HEK293 (cell line): ENCODE data around the gene RABEP1.

Experiments used
- CTCF ChIA-PET: fragments of 350-600 bp; formaldehyde crosslinking; extraction: SDS; loops from one replicate; lab custom pipeline; 2021; ENCODE audit warnings: antibody characterized with exemption; lab: Yijun Ruan, JAX
- POLR2A ChIA-PET: fragments of 300-600 bp; formaldehyde crosslinking; extraction: SDS; loops from one replicate; lab custom pipeline; 2020; ENCODE audit warnings: antibody characterized with exemption, inconsistent platforms; lab: Yijun Ruan, JAX
- H3K27ac ChIP-seq: fragments of 200-500 bp; sonication (Bioruptor generic); 2 replicates; pipeline ENCODE4 v1.5.1; 2014; ENCODE audit warnings: low read depth, low read length, control low read depth, inconsistent platforms; ENCODE audit errors: extremely low read depth
- H3K36me3 ChIP-seq, 2 experiments: fragments of 200-500 bp in 1 of 2; sonication (Bioruptor generic) in 1 of 2; 1 replicate in 1 of 2; 2 replicates in 1 of 2; pipeline ENCODE4 v1.5.1; 2014 to 2017; ENCODE audit warnings: inconsistent platforms in 2 of 2, low read length in 2 of 2; ENCODE audit not compliant: control insufficient read depth in 2 of 2, insufficient read depth in 1 of 2
- H3K4me1 ChIP-seq: fragments of 200-500 bp; sonication (Bioruptor generic); 2 replicates; pipeline ENCODE4 v1.5.1; 2014; ENCODE audit warnings: mild to moderate bottlenecking, low read length, inconsistent platforms; ENCODE audit not compliant: control insufficient read depth, insufficient read depth
- H3K4me3 ChIP-seq: 2 replicates; pipeline ENCODE4 v1.5.1; 2011; ENCODE audit warnings: low read depth, mild to moderate bottlenecking, control low read depth, low read length, moderate library complexity
- H3K9me3 ChIP-seq: fragments of 200-500 bp; sonication (Bioruptor generic); 2 replicates; pipeline ENCODE4 v1.5.1; 2014; ENCODE audit warnings: low read depth, low read length, inconsistent platforms; ENCODE audit not compliant: control insufficient read depth, insufficient read depth
- BCL11A ChIP-seq: fragments of 450-650 bp; formaldehyde crosslinking; IDR thresholded peaks from 2 replicates; pipeline ENCODE4 v1.5.1; 2016; ENCODE audit warnings: low read depth, missing biosample characterization, missing genetic modification characterization
- GLI4 ChIP-seq: fragments of 450-650 bp; formaldehyde crosslinking; IDR thresholded peaks from 2 replicates; pipeline ENCODE4 v1.5.1; 2016; ENCODE audit warnings: missing biosample characterization, missing genetic modification characterization
- HOXC10 ChIP-seq: sonication (generic); formaldehyde crosslinking; IDR thresholded peaks from 2 replicates; pipeline ENCODE4 v1.8.1; 2023; ENCODE audit warnings: mild to moderate bottlenecking, missing genetic modification reagents
- HOXD13 ChIP-seq: sonication (generic); formaldehyde crosslinking; IDR thresholded peaks from 2 replicates; pipeline ENCODE4 v1.8.0; 2022; ENCODE audit warnings: missing genetic modification reagents, borderline replicate concordance
- SP2 ChIP-seq: fragments of 450-650 bp; formaldehyde crosslinking; IDR thresholded peaks from 2 replicates; pipeline ENCODE4 v1.5.1; 2016; ENCODE audit warnings: missing biosample characterization, missing genetic modification characterization
- ZBTB1 ChIP-seq: fragments of 450-650 bp; formaldehyde crosslinking; IDR thresholded peaks from 2 replicates; pipeline ENCODE4 v1.5.1; 2016; ENCODE audit warnings: missing biosample characterization, missing genetic modification characterization
- ZEB2 ChIP-seq: fragments of 450-650 bp; formaldehyde crosslinking; IDR thresholded peaks from 2 replicates; pipeline ENCODE4 v1.5.1; 2016; ENCODE audit warnings: missing biosample characterization, missing genetic modification characterization
- ZFP37 ChIP-seq: fragments of 450-650 bp; formaldehyde crosslinking; IDR thresholded peaks from 2 replicates; pipeline ENCODE4 v1.5.1; 2016; ENCODE audit warnings: missing biosample characterization, missing genetic modification characterization
- ZNF146 ChIP-seq: fragments of 450-650 bp; formaldehyde crosslinking; IDR thresholded peaks from 2 replicates; pipeline ENCODE4 v1.5.1; 2016; ENCODE audit warnings: missing biosample characterization, missing genetic modification characterization
- ZNF157 ChIP-seq: fragments of 450-650 bp; formaldehyde crosslinking; IDR thresholded peaks from 2 replicates; pipeline ENCODE4 v1.5.1; 2016; ENCODE audit warnings: missing biosample characterization, missing genetic modification characterization
- ZNF175 ChIP-seq: fragments of 450-650 bp; formaldehyde crosslinking; IDR thresholded peaks from 2 replicates; pipeline ENCODE4 v1.5.1; 2016; ENCODE audit warnings: missing biosample characterization, missing genetic modification characterization
- ZNF19 ChIP-seq: fragments of 450-650 bp; formaldehyde crosslinking; IDR thresholded peaks from 2 replicates; pipeline ENCODE4; 2016; ENCODE audit warnings: missing biosample characterization, missing genetic modification characterization, low read depth
- ZNF2 ChIP-seq: fragments of 450-650 bp; formaldehyde crosslinking; IDR thresholded peaks from 2 replicates; pipeline ENCODE4 v1.5.1; 2016; ENCODE audit warnings: missing biosample characterization, missing genetic modification characterization
- ZNF423 ChIP-seq: fragments of 450-650 bp; formaldehyde crosslinking; IDR thresholded peaks from 2 replicates; pipeline ENCODE4 v1.5.1; 2016; ENCODE audit warnings: missing biosample characterization, missing genetic modification characterization
- ZNF530 ChIP-seq: fragments of 450-650 bp; formaldehyde crosslinking; IDR thresholded peaks from 2 replicates; pipeline ENCODE4 v1.5.1; 2016; ENCODE audit warnings: low read depth, missing biosample characterization, missing genetic modification characterization
- ZNF558 ChIP-seq: fragments of 450-650 bp; formaldehyde crosslinking; IDR thresholded peaks from 2 replicates; pipeline ENCODE4 v1.5.1; 2016; ENCODE audit warnings: missing biosample characterization, missing genetic modification characterization
- ZSCAN16 ChIP-seq: fragments of 450-650 bp; formaldehyde crosslinking; IDR thresholded peaks from 2 replicates; pipeline ENCODE4 v1.5.1; 2016; ENCODE audit warnings: missing biosample characterization, missing genetic modification characterization
- TF ChIP-seq, protein P1 (sequence below): fragments of 450-650 bp; formaldehyde crosslinking; IDR thresholded peaks from 2 replicates; pipeline ENCODE4 v1.5.1; 2016; ENCODE audit warnings: missing biosample characterization, missing genetic modification characterization

RABEP1 gene

DNA sequence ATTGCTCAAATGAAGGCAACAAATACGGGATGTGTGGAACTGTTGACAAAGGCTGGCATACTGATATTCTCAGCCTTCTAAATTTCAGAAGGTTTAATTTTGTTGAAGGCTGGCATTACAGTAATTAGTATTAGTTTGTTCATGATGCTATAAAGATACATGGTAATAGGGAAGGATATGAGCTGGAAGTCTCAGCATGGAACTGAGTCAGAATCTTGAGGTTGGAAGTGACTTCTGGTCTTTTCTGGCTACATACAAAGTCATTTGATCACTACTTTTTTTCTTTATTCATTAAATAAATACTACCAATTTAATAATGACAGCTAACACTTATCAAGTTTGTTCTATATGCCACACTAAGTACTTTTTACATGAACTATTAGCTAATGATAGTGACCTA lies 22.6 kb downstream of the RABEP1 start:
- POLR2A ChIA-PET: interaction anchor here (0.6 to 0.7 kb wide), 2 partner anchors 23 to 1736 kb away, joined by 3 to 9 read pairs; partner anchors contain the start of gene RABEP1
- Histone ChIP-seq H3K36me3 (peaks cover 6 to 9% of the 10 kb centered on the region in 2 experiments; a peak in 2 of 3 replicates), H3K4me1 (peaks cover 12% of the 10 kb centered on the region), H3K27ac (no peak overlapping the region), H3K9me3 (no peaks in the 10 kb centered on the region), H3K4me3 (no peak overlapping the region)
- CTCF ChIA-PET: interaction anchor here (0.6 to 1.2 kb wide), 5 partner anchors 9 to 1412 kb away, joined by 3 to 5 read pairs (median 3); partner anchors contain the start of genes C1QBP and CAMKK1
- no peak for TF ChIP-seq ZEB2 (tag by site-specific recombination)

DNA sequence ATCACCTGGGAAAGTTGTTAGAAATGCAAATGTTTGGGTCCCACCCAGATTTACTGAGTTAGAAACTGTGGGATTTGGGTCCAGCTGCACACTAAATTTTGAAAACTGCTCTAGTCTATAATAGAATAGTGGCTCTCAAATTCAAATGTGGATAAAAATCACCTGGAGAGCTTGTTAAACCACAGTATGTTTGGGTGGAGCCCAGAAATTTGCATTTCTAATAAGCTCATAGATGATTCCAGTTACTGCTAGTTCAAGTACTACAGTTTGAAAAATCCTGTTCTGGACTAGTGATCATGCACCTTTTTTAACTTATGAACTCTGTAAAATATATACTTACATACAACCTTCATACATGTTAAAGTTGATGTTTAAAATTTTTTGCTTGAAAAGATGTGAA lies 27.8 kb downstream of the RABEP1 start:
- no peaks in the 10 kb centered on the region for H3K9me3 ChIP-seq
- TF ChIP-seq GLI4 (tag by site-specific recombination) (no peak), ZNF558 (no peak), HOXD13 (CRISPR knock-in tag) (no peak), ZNF175 (tag by site-specific recombination) (no peak), ZNF530 (tag by site-specific recombination) (no peak), ZFP37 (no peak), SP2 (no peak), ZSCAN16 (tag by site-specific recombination) (no peak), ZNF2 (tag by site-specific recombination) (no peak), ZNF157 (tag by site-specific recombination) (no peak), ZNF146 (tag by site-specific recombination) (no peak), HOXC10 (CRISPR knock-in tag) (no peak), BCL11A (tag by site-specific recombination) (no peak)
- TF ChIP-seq, all 188 proteins: peak for 0
- H3K4me1 ChIP-seq: no peaks in the 10 kb centered on the region
- no peak overlapping the region for H3K4me3 ChIP-seq
- H3K36me3 ChIP-seq: peaks cover 40% of the 10 kb centered on the region in 2 experiments
- CTCF ChIA-PET: interaction anchor here (0.6 to 0.7 kb wide), 2 partner anchors 9 to 12 kb away, joined by 3 to 6 read pairs; no protein-coding TSS in a partner anchor
- no peak overlapping the region for H3K27ac ChIP-seq
- POLR2A ChIA-PET: no interaction called here

DNA sequence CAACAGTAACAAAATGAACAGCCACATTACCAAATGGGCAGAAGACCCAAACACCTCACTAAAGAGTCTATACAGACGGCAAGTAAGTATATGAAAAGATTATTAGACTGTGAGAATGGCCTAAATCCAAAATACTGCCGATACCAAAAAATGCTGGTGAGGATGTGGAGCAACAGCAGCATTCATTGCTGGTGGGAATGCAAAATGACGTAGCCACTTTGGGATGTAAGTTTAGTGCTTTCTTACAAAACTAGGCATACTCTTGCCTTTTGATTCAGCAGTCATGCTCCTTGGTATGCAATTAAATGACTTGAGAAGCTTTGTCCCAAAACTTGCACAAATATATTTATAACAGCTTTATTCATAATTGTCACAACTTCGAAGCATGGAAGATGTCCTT lies 43.8 kb downstream of the RABEP1 start:
- Histone ChIP-seq H3K27ac (no peak overlapping the region), H3K4me3 (no peak overlapping the region), H3K4me1 (no peaks in the 10 kb centered on the region), H3K36me3 (peaks cover 0 to 7% of the 10 kb centered on the region in 2 experiments; a peak in 2 of 3 replicates), H3K9me3 (no peaks in the 10 kb centered on the region)
- TF ChIP-seq, protein P1, sequence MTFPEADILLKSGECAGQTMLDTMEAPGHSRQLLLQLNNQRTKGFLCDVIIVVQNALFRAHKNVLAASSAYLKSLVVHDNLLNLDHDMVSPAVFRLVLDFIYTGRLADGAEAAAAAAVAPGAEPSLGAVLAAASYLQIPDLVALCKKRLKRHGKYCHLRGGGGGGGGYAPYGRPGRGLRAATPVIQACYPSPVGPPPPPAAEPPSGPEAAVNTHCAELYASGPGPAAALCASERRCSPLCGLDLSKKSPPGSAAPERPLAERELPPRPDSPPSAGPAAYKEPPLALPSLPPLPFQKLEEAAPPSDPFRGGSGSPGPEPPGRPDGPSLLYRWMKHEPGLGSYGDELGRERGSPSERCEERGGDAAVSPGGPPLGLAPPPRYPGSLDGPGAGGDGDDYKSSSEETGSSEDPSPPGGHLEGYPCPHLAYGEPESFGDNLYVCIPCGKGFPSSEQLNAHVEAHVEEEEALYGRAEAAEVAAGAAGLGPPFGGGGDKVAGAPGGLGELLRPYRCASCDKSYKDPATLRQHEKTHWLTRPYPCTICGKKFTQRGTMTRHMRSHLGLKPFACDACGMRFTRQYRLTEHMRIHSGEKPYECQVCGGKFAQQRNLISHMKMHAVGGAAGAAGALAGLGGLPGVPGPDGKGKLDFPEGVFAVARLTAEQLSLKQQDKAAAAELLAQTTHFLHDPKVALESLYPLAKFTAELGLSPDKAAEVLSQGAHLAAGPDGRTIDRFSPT: no peak
- TF ChIP-seq ZBTB1 (tag by site-specific recombination) (no peak), ZNF423 (tag by site-specific recombination) (no peak), ZNF19 (no peak)
- ChIA-PET POLR2A (no interaction called here), CTCF (no interaction called here)
